Measurements from ENCODE around the gene PRR20A. TPM values are rescaled to one million over a fixed set of nuclear protein-coding genes. Genes with fewer than 3 reads are reported as not detected.

PRR20A gene
- not detected in 2 replicates for total RNA-seq

GRCh38 chr13:57140235-57140968 lies at the start of gene PRR20A:
Gene PRR20A, plus strand, starts transcription at chr13:57140918. Its CDS starts 387 bp downstream, at chr13:57141305.

DNA sequence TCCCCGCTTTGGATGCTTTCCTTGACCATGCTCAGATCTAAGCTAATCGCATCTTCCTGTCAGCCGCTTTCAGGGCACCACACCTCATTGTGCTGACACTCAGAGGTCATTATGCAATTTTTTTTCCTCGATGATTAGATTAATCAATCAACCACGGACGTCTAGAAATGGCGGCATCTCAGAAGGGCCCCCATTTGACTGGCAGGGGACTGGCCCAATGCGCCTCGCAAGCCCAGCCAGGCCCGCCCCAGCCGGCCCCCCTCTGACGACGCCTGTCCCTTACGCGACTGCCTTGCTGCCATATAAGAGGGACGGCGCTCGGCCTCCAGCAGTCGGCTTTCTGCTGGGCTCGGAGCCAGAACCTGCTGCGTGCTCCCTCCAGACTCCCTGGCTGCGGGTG lies 6.5 kb downstream of the PRR20A start, which contains the start of gene PRR20B:
Gene PRR20B (plus strand): TSS at position 301 of the 400 bp plus-strand sequence. CDS start 387 bp downstream, outside the sequence.

DNA sequence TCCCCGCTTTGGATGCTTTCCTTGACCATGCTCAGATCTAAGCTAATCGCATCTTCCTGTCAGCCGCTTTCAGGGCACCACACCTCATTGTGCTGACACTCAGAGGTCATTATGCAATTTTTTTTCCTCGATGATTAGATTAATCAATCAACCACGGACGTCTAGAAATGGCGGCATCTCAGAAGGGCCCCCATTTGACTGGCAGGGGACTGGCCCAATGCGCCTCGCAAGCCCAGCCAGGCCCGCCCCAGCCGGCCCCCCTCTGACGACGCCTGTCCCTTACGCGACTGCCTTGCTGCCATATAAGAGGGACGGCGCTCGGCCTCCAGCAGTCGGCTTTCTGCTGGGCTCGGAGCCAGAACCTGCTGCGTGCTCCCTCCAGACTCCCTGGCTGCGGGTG lies 13.0 kb downstream of the PRR20A start, which contains the start of gene PRR20C:
Gene PRR20C (plus strand): TSS at position 301 of the 400 bp plus-strand sequence. CDS start 387 bp downstream, outside the sequence.

GRCh38 chr13:57160332-57160731 lies 19.6 kb downstream of the PRR20A start, which contains the start of gene PRR20D:
Gene PRR20D, plus strand, starts transcription at chr13:57160632. Its CDS starts 387 bp downstream, at chr13:57161019.

GRCh38 chr13:57166897-57167296 lies 26.2 kb downstream of the PRR20A start, which contains the start of gene PRR20E:
Gene PRR20E, plus strand, starts transcription at chr13:57167197. Its CDS starts 387 bp downstream, at chr13:57167584.

Small RNA genes lying within 50 kb of the gene (small RNA-seq; reads per million reads assigned to genes)
- not detected for gene PRR20FP

Other genes starting within 250 kb of the PRR20A start
- gene PRR20B, start 6.6 kb downstream of the PRR20A start, total RNA-seq = not detected in 2 replicates
- gene PRR20C, start 13.1 kb downstream of the PRR20A start, total RNA-seq = not detected in 2 replicates
- gene PRR20D, start 19.7 kb downstream of the PRR20A start, total RNA-seq = not detected in 2 replicates
- gene PRR20E, start 26.3 kb downstream of the PRR20A start, total RNA-seq = not detected in 2 replicates

Measured in hair follicle dermal papilla cell (primary cell).